Stimulated activated CD8-positive, alpha-beta memory T cell treated with anti-CD3 and anti-CD28 coated beads, Interleukin-7, amount 100 ng/mL, for 1 hour (primary cell): ENCODE results near the gene ACO2.
A peak's percentile ranks its signal among the peaks of the same experiment; 100 is the strongest.

ENCODE experiments used
- DNase-seq, 2 donors: peaks; one replicate each; pipeline ENCODE4 v3.0.0-alpha.2; 2020; ENCODE audit warnings: low read depth in 2 of 2

ACO2 gene

DNA sequence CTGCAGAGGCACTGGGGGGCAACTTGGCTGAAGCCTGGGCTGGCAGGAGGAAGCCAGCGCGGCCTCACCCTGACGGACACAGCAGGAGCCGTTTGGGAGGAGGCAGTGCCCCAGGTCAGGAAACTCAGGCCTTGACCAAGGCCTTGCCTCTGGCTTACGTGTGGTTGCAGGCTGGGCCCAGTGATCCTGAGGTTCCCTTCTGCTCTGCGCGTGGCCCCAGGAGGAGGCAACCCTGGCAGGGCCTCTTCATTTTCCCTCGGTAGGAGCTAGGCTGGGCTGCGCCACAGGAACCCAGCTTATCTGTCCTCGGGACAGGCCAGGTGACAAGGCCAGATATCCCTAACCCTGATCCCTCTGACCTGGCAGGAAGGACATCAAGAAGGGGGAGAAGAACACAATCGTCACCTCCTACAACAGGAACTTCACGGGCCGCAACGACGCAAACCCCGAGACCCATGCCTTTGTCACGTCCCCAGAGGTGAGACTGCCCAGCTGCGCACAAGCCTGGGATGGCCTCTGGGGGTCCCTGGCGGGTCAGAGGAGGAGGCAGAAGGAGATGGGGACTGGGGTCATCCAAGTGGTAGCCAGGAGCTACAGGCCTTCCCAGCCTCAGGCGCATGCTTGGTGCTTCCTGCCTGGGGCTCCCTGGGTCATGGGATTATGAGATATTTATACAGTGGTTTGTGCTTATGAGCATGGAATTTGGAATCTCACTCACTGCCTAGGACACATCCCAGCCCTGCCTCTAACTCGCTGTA, 54.7 kb downstream of the ACO2 start:
- no peak for DNase-seq

- DNase-seq: no peak
Measured at GRCh38 chr22:41524251-41524661, 55.3 kb downstream of the ACO2 start.

- peak in 1 of 2 donors; percentile 11 for DNase-seq
Measured at GRCh38 chr22:41524809-41525449, 56.0 kb downstream of the ACO2 start.

GRCh38 chr22:41525450-41526225, 56.7 kb downstream of the ACO2 start:
- DNase-seq: no peak

GRCh38 chr22:41526226-41526829, 57.4 kb downstream of the ACO2 start:
- no peak for DNase-seq

DNA sequence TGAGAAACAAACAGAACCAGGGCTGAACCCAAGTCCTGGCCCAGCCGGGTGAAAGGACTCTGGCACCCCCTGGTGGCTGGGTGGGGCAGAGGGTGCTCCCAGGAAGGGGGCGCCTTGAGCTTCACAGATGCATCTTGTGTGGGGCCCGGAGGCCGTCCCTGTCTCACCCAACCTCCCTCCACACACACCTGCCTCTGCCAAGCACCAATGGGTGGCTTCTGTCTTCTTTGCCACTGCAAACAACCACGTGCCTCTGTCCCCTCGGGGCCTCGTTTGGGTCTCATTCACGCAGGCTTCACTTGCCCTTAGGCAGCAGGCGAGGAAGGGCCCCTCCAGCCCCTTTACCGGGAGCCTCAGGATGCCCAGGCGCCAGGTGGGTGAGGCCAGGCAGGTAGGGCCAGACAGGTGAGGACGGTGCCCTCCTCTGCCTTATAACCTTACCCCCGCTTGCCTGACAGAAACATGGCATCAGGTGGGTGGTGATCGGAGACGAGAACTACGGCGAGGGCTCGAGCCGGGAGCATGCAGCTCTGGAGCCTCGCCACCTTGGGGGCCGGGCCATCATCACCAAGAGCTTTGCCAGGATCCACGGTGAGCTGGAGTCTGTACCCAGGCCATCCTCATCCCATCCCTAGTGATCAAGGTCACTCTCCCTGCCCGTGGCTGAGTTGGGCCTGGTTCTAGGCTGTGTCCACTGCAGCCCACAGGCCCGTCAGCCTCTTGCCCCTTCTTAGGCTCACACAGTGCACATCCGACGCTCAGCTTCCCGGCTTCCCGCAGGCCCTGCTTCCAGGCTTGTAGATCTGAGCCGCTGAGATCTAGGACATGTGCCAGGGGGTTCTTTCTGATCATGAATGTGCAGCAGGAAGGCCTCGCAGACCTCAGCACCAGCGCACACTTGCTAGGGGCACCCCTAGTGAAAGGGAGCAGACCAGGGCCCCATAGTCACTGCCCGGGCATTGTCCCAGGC, 58.2 kb downstream of the ACO2 start:
- peak; percentile 43 to 59 for DNase-seq

DNA sequence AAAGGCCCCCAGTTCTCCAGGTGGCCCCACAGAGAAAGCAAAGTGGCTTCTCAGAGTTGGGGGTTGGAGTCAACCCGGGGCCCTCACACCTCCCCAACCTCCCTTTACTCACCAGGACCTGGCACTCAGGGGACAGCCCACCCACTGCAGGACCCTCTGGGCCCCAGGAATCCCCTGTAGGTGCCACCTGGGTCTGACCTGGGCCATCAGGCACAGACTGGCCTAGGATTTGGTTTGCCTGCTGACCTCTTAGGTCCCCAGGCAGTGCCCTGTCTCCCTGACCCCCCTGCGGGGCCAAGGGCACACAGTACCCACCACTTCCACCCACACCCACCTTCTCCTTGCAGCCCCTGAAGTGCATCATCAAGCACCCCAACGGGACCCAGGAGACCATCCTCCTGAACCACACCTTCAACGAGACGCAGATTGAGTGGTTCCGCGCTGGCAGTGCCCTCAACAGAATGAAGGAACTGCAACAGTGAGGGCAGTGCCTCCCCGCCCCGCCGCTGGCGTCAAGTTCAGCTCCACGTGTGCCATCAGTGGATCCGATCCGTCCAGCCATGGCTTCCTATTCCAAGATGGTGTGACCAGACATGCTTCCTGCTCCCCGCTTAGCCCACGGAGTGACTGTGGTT, 59.3 kb downstream of the ACO2 start:
- no peak for DNase-seq

GRCh38 chr22:41528938-41529561, 60.1 kb downstream of the ACO2 start:
- DNase-seq: no peak

GRCh38 chr22:41530890-41531714, 62.2 kb downstream of the ACO2 start:
- DNase-seq: no peak

GRCh38 chr22:41531715-41532477, 63.0 kb downstream of the ACO2 start:
- DNase-seq: no peak

DNA sequence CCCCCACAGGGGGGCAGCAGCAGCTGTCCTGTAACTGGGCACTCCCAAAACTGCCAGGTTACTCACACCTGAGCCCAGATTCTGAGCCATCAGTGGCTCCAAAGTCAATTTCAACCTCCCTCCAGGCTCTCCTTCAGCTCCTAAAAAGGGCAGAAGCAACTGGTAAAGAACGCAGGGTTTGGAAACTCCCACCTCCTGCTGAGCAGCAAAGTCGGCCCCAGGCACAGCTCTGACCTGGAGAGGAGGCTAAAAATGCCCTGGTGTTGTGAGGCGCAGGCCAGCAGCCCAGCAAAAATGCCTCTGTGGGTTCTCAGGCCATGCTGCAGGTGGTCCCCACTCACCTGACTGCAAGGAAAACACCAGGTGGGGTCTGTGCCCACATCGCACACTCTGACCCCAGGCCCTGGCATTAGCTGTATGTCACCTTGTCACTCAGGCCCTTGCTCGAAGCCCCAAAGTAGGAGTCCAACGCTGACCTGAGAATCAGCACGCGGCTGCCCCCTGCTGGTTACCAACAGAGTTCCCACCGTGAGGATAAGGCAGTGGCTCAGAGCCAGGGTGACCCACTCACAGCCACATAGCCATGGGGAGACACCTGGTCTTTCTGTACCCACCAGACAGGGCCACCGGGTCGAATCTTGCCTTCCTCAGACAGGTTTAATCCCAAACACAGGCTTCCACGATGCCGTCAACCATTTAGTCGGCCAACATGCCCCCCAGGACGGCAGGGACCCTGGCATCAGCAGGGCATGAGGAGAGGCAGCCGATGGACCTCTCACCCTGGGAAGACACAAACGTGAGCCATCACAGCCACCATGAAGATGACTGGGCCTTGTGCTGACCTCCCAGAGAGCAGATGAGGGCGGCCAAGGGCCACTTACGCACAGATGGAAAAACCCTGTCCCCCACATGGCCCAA, 64.2 kb downstream of the ACO2 start:
- DNase-seq: peak; percentile 13 to 43

DNA sequence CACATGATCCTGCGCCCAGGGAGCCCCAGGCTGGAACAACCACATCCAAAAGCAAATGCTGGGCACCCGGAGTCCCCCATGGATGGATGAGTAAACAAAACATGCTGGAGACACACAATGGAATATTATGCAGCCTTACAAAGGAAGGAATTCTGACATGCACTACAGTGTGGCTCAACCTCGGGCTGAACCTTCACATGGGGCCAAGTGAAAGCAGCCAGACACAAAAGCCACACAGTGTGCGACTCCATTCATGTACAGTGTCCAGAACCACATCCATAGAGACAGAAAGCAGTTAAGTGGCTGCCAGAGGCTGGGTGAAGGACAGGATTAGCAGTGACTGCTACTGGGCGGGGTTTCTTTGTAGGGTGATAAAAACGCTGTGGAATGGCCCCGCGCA, 65.3 kb downstream of the ACO2 start:
- no peak for DNase-seq

GRCh38 chr22:41535244-41535643, 66.3 kb downstream of the ACO2 start:
- no peak for DNase-seq

- DNase-seq: no peak
Measured at GRCh38 chr22:41537203-41537602, 68.3 kb downstream of the ACO2 start.

GRCh38 chr22:41538583-41538982, 69.7 kb downstream of the ACO2 start:
- no peak for DNase-seq

- no peak for DNase-seq
Measured at GRCh38 chr22:41539146-41540005, 70.5 kb downstream of the ACO2 start.

GRCh38 chr22:41540006-41540315, 71.0 kb downstream of the ACO2 start:
- DNase-seq: no peak
